GM23338 (cell line): ENCODE results near the gene STXBP3. TPM values are rescaled to one million over a fixed set of nuclear protein-coding genes. Genes with fewer than 3 reads are reported as not detected.
A peak's percentile ranks its signal among the peaks of the same experiment; 100 is the strongest.

Source experiments
- ATAC-seq: fragments of 200-7000 bp; cut with Tn5 transposase; 3 replicates; pipeline ENCODE4 v1.9.1; 2020
- DNase-seq: peaks from one replicate; pipeline ENCODE4 v3.0.0-alpha.2; 2015; ENCODE audit warnings: low spot score
- H2AFZ ChIP-seq: fragments of 200-600 bp; sonication (generic); 2 replicates; pipeline ENCODE4 v1.8.0; 2016; ENCODE audit warnings: antibody characterized with exemption, mild to moderate bottlenecking, moderate library complexity
- H3F3A ChIP-seq: fragments of 200-600 bp; sonication (generic); replicated peaks from 2 replicates; pipeline ENCODE4 v1.8.0; 2017; ENCODE audit warnings: antibody characterized with exemption, mixed run types, low read depth
- H3K27ac ChIP-seq: fragments of 200-600 bp; sonication (generic); 2 replicates; pipeline ENCODE4 v1.6.1; 2016; ENCODE audit warnings: low read depth
- H3K27me3 ChIP-seq: fragments of 200-600 bp; sonication (generic); 2 replicates; pipeline ENCODE4 v1.8.0; 2016; ENCODE audit warnings: mild to moderate bottlenecking, mixed run types, moderate library complexity; ENCODE audit not compliant: insufficient read depth
- H3K36me3 ChIP-seq: fragments of 200-600 bp; sonication (generic); 2 replicates; pipeline ENCODE4 v1.8.0; 2016; ENCODE audit warnings: mild to moderate bottlenecking; ENCODE audit not compliant: insufficient read depth
- H3K4me1 ChIP-seq: fragments of 200-600 bp; sonication (generic); 2 replicates; pipeline ENCODE4 v1.8.0; 2016; ENCODE audit warnings: mild to moderate bottlenecking, moderate library complexity; ENCODE audit not compliant: insufficient read depth
- H3K4me2 ChIP-seq: fragments of 200-600 bp; sonication (generic); 2 replicates; pipeline ENCODE4 v1.7.1; 2017; ENCODE audit warnings: mixed run types
- H3K4me3 ChIP-seq: fragments of 200-600 bp; sonication (generic); 2 replicates; pipeline ENCODE4 v1.6.1; 2016; ENCODE audit warnings: mixed run types
- H3K79me2 ChIP-seq: fragments of 200-600 bp; sonication (generic); replicated peaks from 2 replicates; pipeline ENCODE4 v1.8.0; 2017; ENCODE audit warnings: mild to moderate bottlenecking; ENCODE audit not compliant: insufficient read depth
- H3K9me2 ChIP-seq: fragments of 200-600 bp; sonication (generic); 2 replicates; pipeline ENCODE4 v1.8.0; 2017; ENCODE audit not compliant: insufficient read depth
- H4K20me1 ChIP-seq: fragments of 200-600 bp; sonication (generic); replicated peaks from 2 replicates; pipeline ENCODE4 v1.8.0; 2017; ENCODE audit warnings: mild to moderate bottlenecking; ENCODE audit not compliant: insufficient read depth
- H3K27ac Mint-ChIP-seq: 2 replicates; pipeline ENCODE4 v1.8.0; 2020; ENCODE audit warnings: inconsistent platforms, mild to moderate bottlenecking, moderate library complexity, mixed read lengths
- H3K27me3 Mint-ChIP-seq: 3 replicates; pipeline ENCODE4 v1.8.0; 2022; ENCODE audit warnings: low read depth, mild to moderate bottlenecking, moderate library complexity, mixed read lengths, inconsistent platforms; ENCODE audit not compliant: insufficient read depth, poor library complexity
- H3K36me3 Mint-ChIP-seq: 3 replicates; pipeline ENCODE4 v1.8.0; 2021; ENCODE audit warnings: low read depth, mild to moderate bottlenecking, inconsistent platforms, moderate library complexity, mixed read lengths
- H3K4me1 Mint-ChIP-seq: 3 replicates; pipeline ENCODE4 v1.8.0; 2020; ENCODE audit warnings: mild to moderate bottlenecking, inconsistent platforms, mixed read lengths
- H3K4me3 Mint-ChIP-seq: 3 replicates; pipeline ENCODE4 v1.8.0; 2021; ENCODE audit warnings: moderate library complexity, mild to moderate bottlenecking, inconsistent platforms, mixed read lengths
- H3K9me3 Mint-ChIP-seq: 3 replicates; pipeline ENCODE4 v1.8.0; 2020; ENCODE audit warnings: moderate library complexity, mild to moderate bottlenecking, inconsistent platforms, mixed read lengths
- CTCF ChIP-seq, 2 experiments: fragments of 200-600 bp in 1 of 2; sonication (generic) in 1 of 2; conservative IDR thresholded peaks; 2 replicates each; pipeline versions ENCODE4 v1.5.1 to v1.6.1; 2016 to 2017; ENCODE audit warnings: antibody characterized with exemption in 2 of 2, low read depth in 2 of 2, mild to moderate bottlenecking in 2 of 2, moderate library complexity in 1 of 2
- ETS1 ChIP-seq: IDR thresholded peaks from 2 replicates; pipeline ENCODE4 v1.6.1; 2016; ENCODE audit warnings: antibody characterized with exemption
- EZH2 ChIP-seq: fragments of 200-600 bp; sonication (generic); IDR thresholded peaks from one replicate; pipeline ENCODE4 v1.8.0; 2017; ENCODE audit warnings: antibody characterized with exemption, mild to moderate bottlenecking, low read depth; ENCODE audit not compliant: unreplicated experiment
- JUNB ChIP-seq: IDR thresholded peaks from one replicate; pipeline ENCODE4 v1.6.1; 2016; ENCODE audit warnings: antibody characterized with exemption; ENCODE audit not compliant: unreplicated experiment
- REST ChIP-seq: IDR thresholded peaks from one replicate; pipeline ENCODE4 v1.6.1; 2018; ENCODE audit warnings: antibody characterized with exemption; ENCODE audit not compliant: unreplicated experiment
- ZNF114 ChIP-seq: fragments of 250-450 bp; sonication (Bioruptor Pico); IDR thresholded peaks from 2 replicates; pipeline ENCODE4 v1.5.0; 2020; ENCODE audit warnings: mild to moderate bottlenecking, moderate library complexity
- polyA plus RNA-seq: library from polyadenylated mRNA; unstranded; fragments of >200 nt; fragmentation: Nextera tagmentation; extraction: Ambion mirVana; gene quantifications from 2 replicates; pipeline ENCODE4 v1.2.1, GENCODE V29; 2016
- total RNA-seq: library from RNA; depleted of rRNA; stranded (reverse); fragments of >200 nt; shearing (Covaris generic); gene quantifications from 2 replicates; pipeline ENCODE4 v1.2.3, GENCODE V29; 2014

The STXBP3 gene
- total and polyA plus RNA-seq, 2 experiments from 2014 or later: 28.5 to 37.4 TPM

- Histone ChIP-seq H3K9me2 (peaks cover 13% of the 10 kb centered on the region), H4K20me1 (no peaks in the 10 kb centered on the region), H3K27ac (no peak overlapping the region), H3K79me2 (no peaks in the 10 kb centered on the region), H3K27me3 (no peaks in the 10 kb centered on the region), H3K4me1 (peaks cover 13% of the 10 kb centered on the region), H3K36me3 (no peaks in the 10 kb centered on the region), H2AFZ (peak overlapping the region; percentile 48; the same call in 1 of the 2 replicates), H3K4me2 (no peak overlapping the region), H3F3A (no peaks in the 10 kb centered on the region), H3K4me3 (no peak overlapping the region)
- ATAC-seq: no peak
- no peak for DNase-seq
- Mint-ChIP-seq H3K36me3 (no peaks in the 10 kb centered on the region), H3K4me1 (peaks cover 35% of the 10 kb centered on the region), H3K4me3 (no peak overlapping the region), H3K9me3 (no peaks in the 10 kb centered on the region), H3K27me3 (peaks cover 7% of the 10 kb centered on the region), H3K27ac (no peak overlapping the region)
- TF ChIP-seq ZNF114 (CRISPR knock-in tag): no peak
Observed at GRCh38 chr1:108715932-108716331, 30.5 kb upstream of the STXBP3 start.

- H3K36me3 ChIP-seq: no peaks in the 10 kb centered on the region
- H3K27ac ChIP-seq: no peak overlapping the region
- no peak overlapping the region for H3K27ac Mint-ChIP-seq
- H3K36me3 Mint-ChIP-seq: no peaks in the 10 kb centered on the region
- H2AFZ ChIP-seq: no peak overlapping the region
- H3K4me1 ChIP-seq: peaks cover 13% of the 10 kb centered on the region
- peaks cover 7% of the 10 kb centered on the region for H3K27me3 Mint-ChIP-seq
- no peak overlapping the region for H3K4me3 ChIP-seq
- no peaks in the 10 kb centered on the region for H3K79me2 ChIP-seq
- H3F3A ChIP-seq: no peaks in the 10 kb centered on the region
- peaks cover 39% of the 10 kb centered on the region for H3K4me1 Mint-ChIP-seq
- DNase-seq: no peak
- H3K9me2 ChIP-seq: peaks cover 13% of the 10 kb centered on the region
- H3K4me2 ChIP-seq: no peak overlapping the region
- H3K9me3 Mint-ChIP-seq: no peaks in the 10 kb centered on the region
- no peak for TF ChIP-seq REST
- TF ChIP-seq ETS1: no peak
- no peak for TF ChIP-seq EZH2
- no peak for TF ChIP-seq JUNB
- no peak for TF ChIP-seq CTCF (conservative IDR thresholded peaks at IDR 0.05; ENCODE audit: low read depth in 2 of 2)
- H3K27me3 ChIP-seq: no peaks in the 10 kb centered on the region
- H3K4me3 Mint-ChIP-seq: no peak overlapping the region
- ATAC-seq: no peak
- no peaks in the 10 kb centered on the region for H4K20me1 ChIP-seq
Observed at GRCh38 chr1:108716437-108717230, 29.8 kb upstream of the STXBP3 start.
